ENCODE data around the gene AIFM1. TPM values are rescaled to one million over a fixed set of nuclear protein-coding genes. Genes with fewer than 3 reads are reported as not detected.

Gene AIFM1
- polyA plus RNA-seq, 1 donor (not counting 4 experiments of a cell fraction or from before 2014, with no cell fraction given): 52.5 TPM

DNA sequence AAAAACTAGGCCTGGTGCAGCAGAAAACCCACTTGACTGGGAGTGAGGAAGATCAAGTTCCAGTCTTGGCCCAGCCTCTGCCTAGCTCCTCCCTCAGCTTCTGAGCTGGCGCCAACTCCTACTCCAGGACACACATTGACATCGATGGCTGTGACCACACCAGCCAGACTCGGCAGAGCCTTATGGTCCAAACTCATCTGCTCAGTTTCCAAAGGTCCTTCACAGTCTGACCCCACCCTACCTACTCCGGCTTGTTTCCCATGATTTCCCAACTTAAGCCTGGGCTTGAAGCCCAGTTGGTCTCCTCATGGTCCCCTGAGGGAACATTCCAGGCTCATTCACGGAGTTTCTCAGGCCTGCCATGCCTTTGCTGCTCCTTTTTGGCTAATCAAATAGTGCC, 65.5 kb downstream of the AIFM1 start:
- H3K9me1 ChIP-seq (ENCODE audit: control insufficient read depth, extremely low read depth, insufficient read depth, low read length): no peaks in the 10 kb centered on the region
- no peak overlapping the region for H3K4me2 ChIP-seq (ENCODE audit: control insufficient read depth, extremely low read depth, insufficient read depth, low read depth, low read length)
- no peak overlapping the region for H3K4me3 ChIP-seq (ENCODE audit: control insufficient read depth in 2 of 3, extremely low read depth in 1 of 3, insufficient read depth in 2 of 3, low read depth in 1 of 3, low read length in 3 of 3)
- FAIRE-seq: no peak
- H3K9me3 ChIP-seq (ENCODE audit: control insufficient read depth, low read depth, low read length): no peaks in the 10 kb centered on the region
- H3K9ac ChIP-seq (ENCODE audit: control insufficient read depth, extremely low read depth, insufficient read depth, low read length): no peak overlapping the region
- no peaks in the 10 kb centered on the region for H3K36me3 ChIP-seq (ENCODE audit: control insufficient read depth in 2 of 2, extremely low read depth in 1 of 2, insufficient read depth in 2 of 2, low read length in 2 of 2)
- H3K4me1 ChIP-seq (ENCODE audit: control insufficient read depth, extremely low read depth, insufficient read depth, low read length): peaks cover 31% of the 10 kb centered on the region
- dilution Hi-C loops (cut with MboI; ENCODE audit: extremely low pct_ligation_motif_present, low sequenced_read_pairs): no loop called here
- H4K20me1 ChIP-seq (ENCODE audit: control insufficient read depth, extremely low read depth, insufficient read depth, low read length): peaks cover 13% of the 10 kb centered on the region
- no peak for DNase-seq (ENCODE audit: low read depth, low spot score)
- no peak overlapping the region for H2AFZ ChIP-seq (ENCODE audit: control insufficient read depth, low read length)
- TF ChIP-seq CTCF (optimal IDR thresholded peaks at IDR 0.05 in 1 of 3, IDR thresholded peaks at IDR 0.05 in 1 of 3, conservative IDR thresholded peaks at IDR 0.05 in 1 of 3; ENCODE audit: extremely low read depth in 1 of 3, insufficient read depth in 2 of 3, low read length in 3 of 3) (no peak), EZH2 (IDR thresholded peaks at IDR 0.05; ENCODE audit: low read length) (no peak)
- peaks cover 60% of the 10 kb centered on the region for H3K79me2 ChIP-seq (ENCODE audit: control insufficient read depth, insufficient read depth, low read length)
- H3K27me3 ChIP-seq (ENCODE audit: control insufficient read depth, extremely low read depth, insufficient read depth, low read length): no peaks in the 10 kb centered on the region
- H3K27ac ChIP-seq (ENCODE audit: control insufficient read depth, insufficient read depth, low read length): no peak overlapping the region

GRCh38 chrX:130098210-130098552, 67.5 kb downstream of the AIFM1 start:
- Histone ChIP-seq H3K4me1 (ENCODE audit: control insufficient read depth, extremely low read depth, insufficient read depth, low read length) (peaks cover 29% of the 10 kb centered on the region), H3K27me3 (ENCODE audit: control insufficient read depth, extremely low read depth, insufficient read depth, low read length) (no peaks in the 10 kb centered on the region), H3K79me2 (ENCODE audit: control insufficient read depth, insufficient read depth, low read length) (peaks cover 52% of the 10 kb centered on the region), H3K9me3 (ENCODE audit: control insufficient read depth, low read depth, low read length) (no peaks in the 10 kb centered on the region), H3K9ac (ENCODE audit: control insufficient read depth, extremely low read depth, insufficient read depth, low read length) (peak overlapping the region; percentile 36), H3K36me3 (ENCODE audit: control insufficient read depth in 2 of 2, extremely low read depth in 1 of 2, insufficient read depth in 2 of 2, low read length in 2 of 2) (no peaks in the 10 kb centered on the region), H3K4me2 (ENCODE audit: control insufficient read depth, extremely low read depth, insufficient read depth, low read depth, low read length) (peak overlapping the region; percentile 41), H2AFZ (ENCODE audit: control insufficient read depth, low read length) (no peak overlapping the region), H3K9me1 (ENCODE audit: control insufficient read depth, extremely low read depth, insufficient read depth, low read length) (no peaks in the 10 kb centered on the region), H3K4me3 (ENCODE audit: control insufficient read depth in 2 of 3, extremely low read depth in 1 of 3, insufficient read depth in 2 of 3, low read depth in 1 of 3, low read length in 3 of 3) (no peak overlapping the region), H3K27ac (ENCODE audit: control insufficient read depth, insufficient read depth, low read length) (peak overlapping the region; percentile 30), H4K20me1 (ENCODE audit: control insufficient read depth, extremely low read depth, insufficient read depth, low read length) (peaks cover 8% of the 10 kb centered on the region)
- no peak for DNase-seq (ENCODE audit: low read depth, low spot score)
- dilution Hi-C loops (cut with MboI; ENCODE audit: extremely low pct_ligation_motif_present, low sequenced_read_pairs): no loop called here
- TF ChIP-seq CTCF (optimal IDR thresholded peaks at IDR 0.05 in 1 of 3, IDR thresholded peaks at IDR 0.05 in 1 of 3, conservative IDR thresholded peaks at IDR 0.05 in 1 of 3; ENCODE audit: extremely low read depth in 1 of 3, insufficient read depth in 2 of 3, low read length in 3 of 3): no peak
- no peak for TF ChIP-seq EZH2 (IDR thresholded peaks at IDR 0.05; ENCODE audit: low read length)
- no peak for FAIRE-seq
